K562 (cell line): ENCODE results near the gene CLCF1. TPM values are rescaled to one million over a fixed set of nuclear protein-coding genes. Genes with fewer than 3 reads are reported as not detected.
A peak's percentile ranks its signal among the peaks of the same experiment; 100 is the strongest.

Source experiments
- CTCF ChIP-seq, 3 experiments: IDR thresholded peaks in 2 of 3; conservative IDR thresholded peaks in 1 of 3; 2 replicates each; pipeline ENCODE4 v1.5.1; 2011 to 2012; ENCODE audit warnings: low read length in 3 of 3, mild to moderate bottlenecking in 3 of 3, control low read depth in 2 of 3, improper control_type of control experiment in 1 of 3, inconsistent platforms in 1 of 3, low read depth in 1 of 3, mixed read lengths in 1 of 3, moderate library complexity in 1 of 3; ENCODE audit not compliant: insufficient read depth in 2 of 3
- CTCFL ChIP-seq: IDR thresholded peaks from 2 replicates; pipeline ENCODE4 v1.6.1; 2011; ENCODE audit warnings: borderline replicate concordance, low read depth, mild to moderate bottlenecking, moderate library complexity, low read length; ENCODE audit not compliant: insufficient read depth, poor library complexity, severe bottlenecking
- DPF2 ChIP-seq: fragments of 450-650 bp; IDR thresholded peaks from 2 replicates; pipeline ENCODE4 v1.6.1; 2016
- GTF2A2 ChIP-seq: IDR thresholded peaks from 2 replicates; pipeline ENCODE4 v1.6.1; 2016; ENCODE audit warnings: mild to moderate bottlenecking, missing genetic modification characterization, missing compliant biosample characterization
- KLF1 ChIP-seq: fragments of 450-650 bp; IDR thresholded peaks from 2 replicates; pipeline ENCODE4 v1.6.1; 2016; ENCODE audit warnings: missing genetic modification characterization, missing compliant biosample characterization
- MXD1 ChIP-seq: fragments of 250-450 bp; sonication (Bioruptor Pico); IDR thresholded peaks from 2 replicates; pipeline ENCODE4 v1.8.0; 2021; ENCODE audit warnings: borderline replicate concordance, mild to moderate bottlenecking, moderate library complexity; ENCODE audit not compliant: poor library complexity, severe bottlenecking
- PHF8 ChIP-seq: fragments of 200-600 bp; sonication (generic); IDR thresholded peaks from 2 replicates; pipeline ENCODE4 v1.6.1; 2012; ENCODE audit warnings: mixed run types, mild to moderate bottlenecking, inconsistent platforms, low read length, moderate library complexity, borderline replicate concordance
- RREB1 ChIP-seq: fragments of 250-450 bp; sonication (Bioruptor Pico); IDR thresholded peaks from 2 replicates; pipeline ENCODE4 v1.4.0; 2020
- SIX5 ChIP-seq, 2 experiments: IDR thresholded peaks; 2 replicates each; pipeline ENCODE4 v1.6.1; 2011; ENCODE audit warnings: low read length in 2 of 2, borderline replicate concordance in 1 of 2, low read depth in 1 of 2, mild to moderate bottlenecking in 1 of 2, moderate library complexity in 1 of 2; ENCODE audit not compliant: insufficient read depth in 1 of 2
- ZBTB33 ChIP-seq: sonication (generic); formaldehyde crosslinking; IDR thresholded peaks from 2 replicates; pipeline ENCODE4 v1.8.1; 2023; ENCODE audit warnings: mild to moderate bottlenecking, missing genetic modification reagents
- ZNF124 ChIP-seq: sonication (generic); formaldehyde crosslinking; IDR thresholded peaks from 2 replicates; pipeline ENCODE4 v1.8.1; 2022; ENCODE audit warnings: missing genetic modification reagents
- ZNF224 ChIP-seq: sonication (generic); formaldehyde crosslinking; IDR thresholded peaks from 2 replicates; pipeline ENCODE4 v1.8.0; 2022; ENCODE audit warnings: mild to moderate bottlenecking, missing genetic modification reagents
- ZNF347 ChIP-seq: fragments of 450-650 bp; formaldehyde crosslinking; IDR thresholded peaks from 2 replicates; pipeline ENCODE4 v1.4.0; 2020; ENCODE audit warnings: low read depth, mild to moderate bottlenecking, moderate library complexity
- polyA plus RNA-seq, 8 experiments: library from polyadenylated mRNA; depleted of rRNA in 4 of 8; stranded (reverse) in 5 of 8; unstranded in 3 of 8; fragments of >200 nt; fragmentation: Nextera tagmentation in 2 of 8; fragmentation: Illumina TruSeq in 1 of 8; extraction: Ambion mirVana in 2 of 8; extraction: Trizol in 1 of 8; gene quantifications; 2 replicates each; pipeline versions ENCODE4 v1.2.1 to v1.2.3, GENCODE V29; 2011 to 2014; ENCODE audit warnings: inconsistent platforms in 1 of 8, missing spikeins in 1 of 8
- total RNA-seq, 7 experiments: library from RNA; depleted of rRNA in 6 of 7; stranded (reverse); fragments of >200 nt in 6 of 7; fragmentation: Illumina TruSeq in 2 of 7; extraction: Trizol in 2 of 7; gene quantifications; 2 replicates each; pipeline versions ENCODE4 v1.2.1 to v1.2.3, GENCODE V29; 2011 to 2021; ENCODE audit warnings: low replicate concordance in 1 of 7

CLCF1 gene
- total and polyA plus RNA-seq, 9 of the 15 experiments (the other 6 are each of a cell fraction or from before 2014, with no cell fraction given): 0.49 to 5.8 (median 3.0) TPM

- TF ChIP-seq RREB1 (CRISPR knock-in tag): no peak
- no peak for TF ChIP-seq CTCFL
- TF ChIP-seq CTCF (IDR thresholded peaks at IDR 0.05 in 2 of 3, conservative IDR thresholded peaks at IDR 0.05 in 1 of 3; ENCODE audit: insufficient read depth in 2 of 3, low read depth in 1 of 3, low read length in 3 of 3): 0 out of 6 replicates have a peak, but pooled peaks of 1 of the 3 experiments have one; percentile 4
- TF ChIP-seq GTF2A2 (tag): no peak
- TF ChIP-seq SIX5 (IDR thresholded peaks at IDR 0.05; ENCODE audit: borderline replicate concordance in 1 of 2, insufficient read depth in 1 of 2, low read depth in 1 of 2, low read length in 2 of 2): no peak
- TF ChIP-seq KLF1 (tag): no peak; the same call in 1 of the 2 replicates
- peak; percentile 86; the same call in 1 of the 2 replicates for TF ChIP-seq PHF8
- TF ChIP-seq MXD1 (CRISPR knock-in tag): no peak
- TF ChIP-seq ZNF224 (CRISPR knock-in tag): no peak
- TF ChIP-seq DPF2: no peak
- TF ChIP-seq ZNF124: no peak
- no peak for TF ChIP-seq ZNF347 (CRISPR knock-in tag)
- TF ChIP-seq ZBTB33 (CRISPR knock-in tag): no peak
Observed at GRCh38 chr11:67420646-67421429, 47.4 kb upstream of the CLCF1 start (continued).
